ENCODE results near the gene PHLDA1.

DNA sequence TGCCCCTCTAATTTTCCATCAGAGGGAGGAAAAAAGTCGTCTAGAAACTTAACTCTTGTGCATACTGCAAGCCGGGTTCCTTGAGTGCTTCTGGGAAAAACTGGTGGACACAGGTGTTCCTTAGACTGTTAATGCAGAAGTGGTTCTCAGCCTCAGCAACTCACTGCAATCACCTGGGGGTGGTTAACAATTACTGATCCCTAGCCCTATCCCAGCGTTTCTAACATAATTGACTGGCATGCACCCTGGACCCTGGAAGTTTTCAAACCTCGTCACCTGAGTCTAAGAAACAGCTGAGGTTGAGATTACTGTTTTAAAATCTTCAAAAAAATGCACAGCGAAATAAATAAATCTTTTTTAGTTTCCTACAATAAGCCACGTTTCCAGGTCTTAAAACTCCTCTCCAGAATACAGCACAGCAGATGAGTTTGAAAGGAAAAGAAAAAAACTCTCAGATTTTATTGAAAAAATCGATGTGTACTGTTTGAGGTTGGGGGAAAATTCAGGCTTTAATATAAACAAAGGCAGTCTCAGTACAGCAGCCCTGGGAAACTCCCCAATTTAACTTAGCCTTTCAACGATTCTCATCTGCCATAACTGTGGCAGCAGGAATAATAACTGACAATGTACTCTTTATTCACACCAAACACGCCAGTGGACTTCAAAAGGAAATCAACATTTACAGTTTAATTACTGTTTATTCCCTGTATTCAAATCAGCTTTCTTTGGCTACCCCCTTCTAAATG is 45.4 kb downstream of the PHLDA1 start:
- TF ChIP-seq CTCF (IDR thresholded peaks at IDR 0.05) = no peak
- TF ChIP-seq POLR2A (IDR thresholded peaks at IDR 0.05) = no peak

Data from thyroid gland (tissue), 4 donors.